ENCODE measurements around the gene CD200R1L. TPM values are rescaled to one million over a fixed set of nuclear protein-coding genes. Genes with fewer than 3 reads are reported as not detected.

CD200R1L gene
- total RNA-seq, 1 experiment from 2014 or later, result not detected

- TF ChIP-seq REST (IDR thresholded peaks at IDR 0.05; ENCODE audit: insufficient read depth in 1 of 2, low read depth in 2 of 2, low read length in 1 of 2) (no peak), CTCF (IDR thresholded peaks at IDR 0.05) (no peak), POLR2AphosphoS5 (IDR thresholded peaks at IDR 0.05; ENCODE audit: low read depth, low read length) (no peak), TCF7L2 (IDR thresholded peaks at IDR 0.05; ENCODE audit: low read depth, low read length) (no peak), SIN3A (IDR thresholded peaks at IDR 0.05; ENCODE audit: borderline replicate concordance, insufficient read depth, low read depth, low read length) (no peak)
- DNase-seq (ENCODE audit: low read depth, low spot score) (no peak), ATAC-seq (no peak)
- in situ Hi-C loops (cut with HindIII; ENCODE audit: low pct_unique_long_range_greater_than_20kb, low sequenced_read_pairs) (no loop called here), intact Hi-C loops (cut with micrococcal nuclease; ENCODE audit: unreplicated experiment) (no loop called here)
- H3K27ac ChIP-seq (ENCODE audit: low read length), result no peak overlapping the region
- H3K36me3 ChIP-seq (ENCODE audit: control insufficient read depth, insufficient read depth, low read length), result no peaks in the 10 kb centered on the region
- H3K4me1 ChIP-seq (ENCODE audit: control insufficient read depth, insufficient read depth, low read length), result no peaks in the 10 kb centered on the region
- ChIA-PET POLR2A (no interaction called here), CTCF (no interaction called here)
- H3K9me3 ChIP-seq (ENCODE audit: control insufficient read depth, insufficient read depth, low read depth, low read length), result no peaks in the 10 kb centered on the region
- BruUV-seq (replicated peaks), result no TSS peak
- H3K27me3 ChIP-seq (ENCODE audit: control insufficient read depth, insufficient read depth, low read length), result no peaks in the 10 kb centered on the region
- no peak overlapping the region for H3K4me3 ChIP-seq (ENCODE audit: low read depth in 2 of 2, low read length in 2 of 2)
Observed at GRCh38 chr3:112889357-112889756, 42.7 kb upstream of the CD200R1L start.

- no peak overlapping the region for H3K4me3 ChIP-seq (ENCODE audit: low read depth in 2 of 2, low read length in 2 of 2)
- in situ Hi-C loops (cut with HindIII; ENCODE audit: low pct_unique_long_range_greater_than_20kb, low sequenced_read_pairs), result no loop called here
- DNase-seq (ENCODE audit: low read depth, low spot score), result no peak
- no peak overlapping the region for H3K27ac ChIP-seq (ENCODE audit: low read length)
- no peak for ATAC-seq
- H3K36me3 ChIP-seq (ENCODE audit: control insufficient read depth, insufficient read depth, low read length), result no peaks in the 10 kb centered on the region
- no peaks in the 10 kb centered on the region for H3K27me3 ChIP-seq (ENCODE audit: control insufficient read depth, insufficient read depth, low read length)
- BruUV-seq (replicated peaks), result no TSS peak
- H3K9me3 ChIP-seq (ENCODE audit: control insufficient read depth, insufficient read depth, low read depth, low read length), result no peaks in the 10 kb centered on the region
- intact Hi-C loops (cut with micrococcal nuclease; ENCODE audit: unreplicated experiment), result no loop called here
- TF ChIP-seq POLR2AphosphoS5 (IDR thresholded peaks at IDR 0.05; ENCODE audit: low read depth, low read length), result no peak
- TF ChIP-seq CTCF (IDR thresholded peaks at IDR 0.05), result no peak
- TF ChIP-seq TCF7L2 (IDR thresholded peaks at IDR 0.05; ENCODE audit: low read depth, low read length), result no peak
- no peak for TF ChIP-seq SIN3A (IDR thresholded peaks at IDR 0.05; ENCODE audit: borderline replicate concordance, insufficient read depth, low read depth, low read length)
- no peak for TF ChIP-seq REST (IDR thresholded peaks at IDR 0.05; ENCODE audit: insufficient read depth in 1 of 2, low read depth in 2 of 2, low read length in 1 of 2)
- H3K4me1 ChIP-seq (ENCODE audit: control insufficient read depth, insufficient read depth, low read length), result no peaks in the 10 kb centered on the region
- POLR2A ChIA-PET, result no interaction called here
- CTCF ChIA-PET, result no interaction called here
Observed at GRCh38 chr3:112888381-112889085, 41.9 kb upstream of the CD200R1L start.

Measured in Panc1 (cell line).